Measurements from ENCODE around the gene PHF19. TPM values are rescaled to one million over a fixed set of nuclear protein-coding genes. Genes with fewer than 3 reads are reported as not detected.

Gene PHF19
- total and polyA plus RNA-seq, 10 of the 15 experiments (the other 5 are each of a cell fraction or from before 2014, with no cell fraction given), result 26.0 to 133 (median 87.7) TPM

GRCh38 chr9:120877276-120878034 lies 467 bp upstream of the PHF19 start:
- intact Hi-C loops (cut with micrococcal nuclease; ENCODE audit: unreplicated experiment), result loop anchor here (1.0 to 5.0 kb wide), 3 partner anchors 9 to 85 kb away; partner anchors contain the start of gene FBXW2
- no peaks in the 10 kb centered on the region for H3K9me3 ChIP-seq (replicated peaks; ENCODE audit: control insufficient read depth, insufficient read depth, low read length)
- no peaks in the 10 kb centered on the region for H4K20me1 ChIP-seq (ENCODE audit: control insufficient read depth, insufficient read depth)
- ChIA-PET POLR2A (interaction anchor here (0.6 to 8.2 kb wide), 6 partner anchors 14 to 56 kb away, joined by 3 to 75 read pairs (median 4); no protein-coding TSS in a partner anchor), CTCF (interaction anchor here (1.0 to 2.5 kb wide), 5 partner anchors 18 to 104 kb away, joined by 3 to 11 read pairs (median 4); no protein-coding TSS in a partner anchor), RAD21 (ENCODE audit: unreplicated experiment) (interaction anchor here (0.9 to 3.9 kb wide), 9 partner anchors 15 to 104 kb away, joined by 3 to 16 read pairs (median 4); partner anchors contain the start of gene TRAF1), SMC1A (ENCODE audit: uncharacterized antibody, unreplicated experiment) (interaction anchor here (1.0 to 3.2 kb wide), 6 partner anchors 10 to 58 kb away, joined by 3 to 17 read pairs (median 6); partner anchors contain the start of gene TRAF1)
- BruUV-seq (replicated peaks), result no TSS peak
- WGBS (ENCODE audit: insufficient coverage, insufficient replicate concordance, low lambda C conversion rate, missing lambda C conversion rate), result under 1% methylated on average over 15 of the region's 63 CpGs
- peak overlapping the region; percentile 95 for H3K27ac ChIP-seq (ENCODE audit: control insufficient read depth, insufficient read depth)
- in situ Hi-C loops (cut with MboI), result no loop called here
- H3K9ac ChIP-seq (ENCODE audit: control insufficient read depth, insufficient read depth, low read length), result peak overlapping the region; percentile 91
- peak; percentile 31 for FAIRE-seq
- H2AFZ ChIP-seq (ENCODE audit: control insufficient read depth, low read depth, low read length), result peak overlapping the region; percentile 90
- H3K27me3 ChIP-seq (replicated peaks in 1 of 2; ENCODE audit: control insufficient read depth in 2 of 2, insufficient read depth in 2 of 2, low read length in 1 of 2), result no peaks in the 10 kb centered on the region
- peaks cover 12 to 20% of the 10 kb centered on the region in 2 experiments for H3K36me3 ChIP-seq (ENCODE audit: control insufficient read depth in 2 of 2, insufficient read depth in 2 of 2, low read length in 1 of 2)
- H3K4me1 ChIP-seq (ENCODE audit: control insufficient read depth, insufficient read depth, low read length), result peaks cover 27% of the 10 kb centered on the region
- H3K4me3 ChIP-seq, result peak overlapping the region; percentile 80
- H3K4me2 ChIP-seq (ENCODE audit: control insufficient read depth, insufficient read depth), result peak overlapping the region; percentile 93
- peak; percentile 49 for ATAC-seq
- no peak for DNase-seq (ENCODE audit: low read depth, low spot score)
- peaks cover 39% of the 10 kb centered on the region for H3K79me2 ChIP-seq (ENCODE audit: control insufficient read depth, insufficient read depth, low read length)
- TF ChIP-seq CBFB (IDR thresholded peaks at IDR 0.05; ENCODE audit: low read depth), result 0 out of 2 replicates have a peak, but pooled peaks have one; percentile 21
- TF ChIP-seq NR2F1 (conservative IDR thresholded peaks at IDR 0.05), result no peak
- 0 out of 3 replicates have a peak, but pooled peaks have one; percentile 2 for TF ChIP-seq POU2F2 (IDR thresholded peaks at IDR 0.05; ENCODE audit: borderline replicate concordance, low read depth, low read length)
- no peak for TF ChIP-seq E2F8 (IDR thresholded peaks at IDR 0.05; ENCODE audit: low read depth, partially characterized antibody)
- TF ChIP-seq CTCF (IDR thresholded peaks at IDR 0.05 in 2 of 3, conservative IDR thresholded peaks at IDR 0.05 in 1 of 3; ENCODE audit: control insufficient read depth in 2 of 3, extremely low read depth in 1 of 3, insufficient read depth in 1 of 3, low read depth in 3 of 3, low read length in 3 of 3), result peak; percentile 12 to 33 (median 25); a peak in 4 of 6 replicates
- peak; percentile 61 for TF ChIP-seq ZNF687 (IDR thresholded peaks at IDR 0.05)
- TF ChIP-seq, protein P1, sequence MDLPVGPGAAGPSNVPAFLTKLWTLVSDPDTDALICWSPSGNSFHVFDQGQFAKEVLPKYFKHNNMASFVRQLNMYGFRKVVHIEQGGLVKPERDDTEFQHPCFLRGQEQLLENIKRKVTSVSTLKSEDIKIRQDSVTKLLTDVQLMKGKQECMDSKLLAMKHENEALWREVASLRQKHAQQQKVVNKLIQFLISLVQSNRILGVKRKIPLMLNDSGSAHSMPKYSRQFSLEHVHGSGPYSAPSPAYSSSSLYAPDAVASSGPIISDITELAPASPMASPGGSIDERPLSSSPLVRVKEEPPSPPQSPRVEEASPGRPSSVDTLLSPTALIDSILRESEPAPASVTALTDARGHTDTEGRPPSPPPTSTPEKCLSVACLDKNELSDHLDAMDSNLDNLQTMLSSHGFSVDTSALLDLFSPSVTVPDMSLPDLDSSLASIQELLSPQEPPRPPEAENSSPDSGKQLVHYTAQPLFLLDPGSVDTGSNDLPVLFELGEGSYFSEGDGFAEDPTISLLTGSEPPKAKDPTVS (IDR thresholded peaks at IDR 0.05; ENCODE audit: low read depth, low read length), result no peak
- no peak for TF ChIP-seq FOS (IDR thresholded peaks at IDR 0.05; ENCODE audit: borderline replicate concordance, extremely low read depth, insufficient read length)

All from GM12878 (cell line).